Stimulated activated CD4-positive, alpha-beta T cell treated with anti-CD3 and anti-CD28 coated beads, Interleukin-15, amount 100 ng/mL, for 24 hours (primary cell): Measurements from ENCODE around the gene SHANK3.

ENCODE experiments used
- DNase-seq: peaks from one replicate; pipeline ENCODE4 v3.0.0-alpha.2; 2020

Gene SHANK3

GRCh38 chr22:50714631-50715179 is 42.1 kb downstream of the SHANK3 start:
- no peak for DNase-seq

DNA sequence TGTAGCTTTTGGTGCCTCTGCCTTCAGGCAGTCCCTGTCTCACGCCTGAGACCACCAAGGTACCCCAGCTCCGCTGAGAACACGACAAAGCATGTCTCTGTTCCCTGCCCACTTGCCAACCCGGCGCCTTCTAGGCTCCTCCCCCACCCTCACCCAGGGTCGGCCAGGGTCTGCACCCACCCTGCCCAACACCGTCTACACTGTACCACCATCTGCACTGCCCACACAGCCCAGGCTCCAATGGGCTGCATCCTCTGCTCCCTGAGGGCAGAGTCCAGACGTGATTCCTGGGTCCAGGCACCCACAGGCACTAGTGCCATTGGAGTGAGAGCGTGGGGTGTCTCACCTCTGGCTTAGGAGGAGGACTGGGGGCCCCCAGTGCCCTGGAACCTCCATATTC is 42.6 kb downstream of the SHANK3 start:
- DNase-seq = no peak

- no peak for DNase-seq
These were observed 43.2 kb downstream of the SHANK3 start for GRCh38 chr22:50715776-50716175.

GRCh38 chr22:50716290-50717024 is 43.8 kb downstream of the SHANK3 start:
- DNase-seq = no peak

DNA sequence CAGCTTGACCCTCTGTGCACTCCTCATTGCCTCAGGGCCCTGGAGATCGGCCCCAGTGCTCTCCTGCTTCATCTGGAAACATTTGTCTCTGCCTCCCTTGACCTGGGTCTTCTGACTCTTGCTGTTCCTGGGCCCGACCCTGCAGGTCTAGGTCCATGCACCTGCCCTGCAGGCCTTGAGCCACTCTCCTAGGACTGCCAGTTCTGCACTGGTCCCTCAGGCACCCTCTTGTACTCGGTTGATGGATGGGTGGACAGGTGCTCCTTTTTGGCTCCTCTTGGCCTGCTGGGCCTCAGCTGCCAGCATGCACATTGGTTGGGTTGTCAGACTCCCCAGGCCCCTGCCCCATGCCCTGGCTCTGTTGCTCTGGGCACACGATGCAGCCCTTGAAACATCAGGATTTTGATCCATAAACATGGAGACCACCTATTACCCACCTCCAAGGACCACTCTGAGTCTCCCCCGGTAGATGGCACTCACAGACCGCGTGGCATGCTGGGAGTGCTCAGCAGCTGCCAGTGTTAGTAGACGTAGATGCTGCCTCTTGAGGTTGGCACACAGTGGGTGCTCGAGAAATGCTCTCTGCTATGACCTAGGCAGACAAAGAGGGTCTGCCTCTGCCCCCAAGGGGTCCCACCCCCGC is 45.2 kb downstream of the SHANK3 start:
- DNase-seq = no peak

- DNase-seq = no peak
These were observed 45.7 kb downstream of the SHANK3 start for GRCh38 chr22:50718352-50718709.

GRCh38 chr22:50719814-50720300 is 47.2 kb downstream of the SHANK3 start:
- DNase-seq = no peak

- no peak for DNase-seq
These were observed 48.0 kb downstream of the SHANK3 start for GRCh38 chr22:50720301-50721256.

DNA sequence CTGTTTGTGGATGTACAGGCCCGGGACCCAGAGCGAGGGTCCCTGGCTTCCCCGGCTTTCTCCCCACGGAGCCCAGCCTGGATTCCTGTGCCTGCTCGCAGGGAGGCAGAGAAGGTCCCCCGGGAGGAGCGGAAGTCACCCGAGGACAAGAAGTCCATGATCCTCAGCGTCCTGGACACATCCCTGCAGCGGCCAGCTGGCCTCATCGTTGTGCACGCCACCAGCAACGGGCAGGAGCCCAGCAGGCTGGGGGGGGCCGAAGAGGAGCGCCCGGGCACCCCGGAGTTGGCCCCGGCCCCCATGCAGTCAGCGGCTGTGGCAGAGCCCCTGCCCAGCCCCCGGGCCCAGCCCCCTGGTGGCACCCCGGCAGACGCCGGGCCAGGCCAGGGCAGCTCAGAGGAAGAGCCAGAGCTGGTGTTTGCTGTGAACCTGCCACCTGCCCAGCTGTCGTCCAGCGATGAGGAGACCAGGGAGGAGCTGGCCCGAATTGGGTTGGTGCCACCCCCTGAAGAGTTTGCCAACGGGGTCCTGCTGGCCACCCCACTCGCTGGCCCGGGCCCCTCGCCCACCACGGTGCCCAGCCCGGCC is 48.7 kb downstream of the SHANK3 start:
- DNase-seq = no peak

DNA sequence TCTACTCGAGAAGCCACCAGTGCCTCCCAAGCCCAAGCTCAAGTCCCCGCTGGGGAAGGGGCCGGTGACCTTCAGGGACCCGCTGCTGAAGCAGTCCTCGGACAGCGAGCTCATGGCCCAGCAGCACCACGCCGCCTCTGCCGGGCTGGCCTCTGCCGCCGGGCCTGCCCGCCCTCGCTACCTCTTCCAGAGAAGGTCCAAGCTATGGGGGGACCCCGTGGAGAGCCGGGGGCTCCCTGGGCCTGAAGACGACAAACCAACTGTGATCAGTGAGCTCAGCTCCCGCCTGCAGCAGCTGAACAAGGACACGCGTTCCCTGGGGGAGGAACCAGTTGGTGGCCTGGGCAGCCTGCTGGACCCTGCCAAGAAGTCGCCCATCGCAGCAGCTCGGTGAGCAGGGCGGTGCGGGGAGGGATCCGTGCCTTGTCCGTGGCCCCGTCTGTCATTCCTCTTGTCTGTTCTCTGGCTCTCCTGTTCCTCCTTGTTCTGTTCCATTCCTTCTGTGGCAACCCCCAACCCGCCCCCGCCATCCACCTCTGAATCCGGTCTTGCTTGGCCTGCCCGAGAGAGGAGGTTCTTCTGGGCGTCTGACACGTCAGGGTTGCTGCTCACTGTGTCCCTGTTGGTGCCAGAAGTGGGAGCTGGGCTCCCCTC is 49.6 kb downstream of the SHANK3 start:
- no peak for DNase-seq
